Occipital lobe (tissue), 3 donors: ENCODE measurements around the gene MRPS24. TPM values are rescaled to one million over a fixed set of nuclear protein-coding genes. Genes with fewer than 3 reads are reported as not detected.
"Not testable (repeated sequence)": the region's sequence is repeated elsewhere in the genome, so short reads cannot be mapped to it uniquely, and the experiment has no call there.

Source experiments
- DNase-seq: peaks from one replicate; lab custom pipeline; 2025; lab: John Stamatoyannopoulos, UW
- small RNA-seq: library from RNA; depleted of rRNA; stranded (forward); fragments of <200 nt; gene quantifications from one replicate; pipeline ENCODE3, GENCODE V24; 2014
- total RNA-seq: library from RNA; depleted of rRNA; stranded (reverse); fragments of >200 nt; gene quantifications from one replicate; pipeline ENCODE4 v1.2.3, GENCODE V29; 2014

The MRPS24 gene
- total RNA-seq, 1 donor from 2014 or later, result 21.8 TPM

DNA sequence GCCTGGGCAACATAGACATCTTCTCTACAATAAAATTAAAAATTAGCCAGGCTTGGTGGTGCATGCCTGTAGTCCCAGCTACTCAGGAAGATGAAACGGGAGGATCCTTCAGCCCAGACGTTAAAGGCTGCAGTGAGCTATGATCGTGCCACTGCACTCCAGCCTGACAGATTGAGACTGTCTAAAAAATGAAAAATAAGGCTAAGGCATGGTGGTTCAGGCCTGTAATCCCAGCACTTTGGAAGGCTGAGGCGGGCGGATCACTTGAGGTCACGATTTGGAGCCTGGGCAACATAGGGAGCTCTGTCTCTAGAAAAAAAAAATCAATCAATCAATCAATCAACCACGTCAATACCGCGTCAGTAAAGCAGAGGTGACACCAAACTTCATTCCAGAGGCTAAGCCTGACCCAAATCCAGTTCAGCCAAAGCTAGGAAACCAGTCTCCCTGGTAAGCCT, 31.1 kb downstream of the MRPS24 start:
- DNase-seq, result no peak

DNA sequence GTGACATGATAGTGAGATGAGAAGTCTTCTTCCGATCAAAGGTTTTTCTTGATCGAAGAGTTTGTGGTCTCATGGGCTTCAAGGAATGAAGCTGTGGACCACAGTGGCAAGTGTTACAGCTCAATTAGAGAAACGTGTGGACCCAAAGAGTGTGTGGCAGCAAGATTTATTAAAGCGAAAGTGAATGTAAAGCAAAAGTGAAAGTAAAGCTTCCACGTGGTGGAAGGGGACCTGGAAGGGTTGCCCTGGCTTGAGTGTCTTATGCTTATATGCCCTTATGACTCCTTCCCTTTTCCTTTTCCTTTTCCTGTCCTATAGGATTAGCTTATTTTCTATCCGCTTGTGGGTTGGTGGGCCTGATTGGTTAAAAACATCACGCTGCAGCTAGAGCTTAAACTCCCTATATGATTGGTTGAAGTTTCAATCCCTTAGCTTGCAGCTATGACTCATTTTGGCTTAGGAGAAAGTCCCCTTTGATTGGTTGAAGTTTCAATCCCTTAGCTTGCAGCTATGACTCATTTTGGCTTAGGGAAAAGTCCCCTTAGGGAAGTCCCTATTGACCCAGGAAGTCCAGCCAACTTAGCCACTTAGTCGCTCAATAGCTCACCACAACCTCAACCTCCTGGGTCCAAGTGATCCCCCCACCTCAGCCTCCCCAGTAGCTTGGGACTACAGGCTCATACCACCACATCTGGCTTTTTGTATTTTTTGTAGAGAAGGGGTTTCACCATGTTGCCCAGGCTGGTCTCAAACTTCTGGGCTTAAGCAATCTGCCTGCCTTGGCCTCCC, 34.7 kb downstream of the MRPS24 start:
- DNase-seq, result no peak

DNA sequence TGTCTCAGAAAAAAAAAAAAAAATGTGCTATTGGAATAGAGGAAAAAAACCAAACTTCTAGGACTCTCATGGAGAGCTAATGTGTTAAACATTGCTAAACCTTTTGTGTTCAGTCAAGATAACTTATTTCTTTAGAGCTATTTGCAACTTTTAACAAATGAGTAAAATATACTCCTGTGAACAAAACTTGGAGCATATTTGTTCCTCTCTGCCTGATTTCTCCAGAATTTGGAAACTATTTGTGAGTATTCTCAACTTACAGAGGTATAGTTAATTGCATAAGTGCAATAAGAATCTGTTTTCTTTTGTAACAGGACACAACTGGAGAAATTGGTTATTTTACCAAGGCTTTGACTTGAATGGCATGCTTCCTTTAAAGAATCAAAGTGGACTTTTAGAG, 38.4 kb downstream of the MRPS24 start:
- DNase-seq, result not testable (repeated sequence)

DNA sequence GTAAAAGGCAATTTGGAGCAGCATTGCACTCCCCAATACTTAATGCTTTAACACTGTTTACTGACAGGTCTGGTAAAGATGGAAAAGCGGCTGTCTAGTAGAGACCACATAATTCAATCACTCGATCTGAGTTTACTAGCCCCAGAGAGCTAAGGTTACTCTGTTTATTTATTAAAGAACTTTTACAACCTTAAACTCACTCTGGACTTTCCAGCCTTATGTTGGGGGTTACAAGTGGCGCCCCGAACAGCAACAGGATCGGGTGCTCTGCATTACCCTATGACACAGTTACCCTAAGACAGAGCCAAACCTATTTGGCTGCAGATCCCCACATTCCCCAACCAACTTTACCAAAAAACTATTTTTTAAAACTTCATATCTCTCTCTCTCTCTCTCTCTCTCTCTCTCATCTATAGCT, 43.9 kb downstream of the MRPS24 start:
- DNase-seq, result no peak

DNA sequence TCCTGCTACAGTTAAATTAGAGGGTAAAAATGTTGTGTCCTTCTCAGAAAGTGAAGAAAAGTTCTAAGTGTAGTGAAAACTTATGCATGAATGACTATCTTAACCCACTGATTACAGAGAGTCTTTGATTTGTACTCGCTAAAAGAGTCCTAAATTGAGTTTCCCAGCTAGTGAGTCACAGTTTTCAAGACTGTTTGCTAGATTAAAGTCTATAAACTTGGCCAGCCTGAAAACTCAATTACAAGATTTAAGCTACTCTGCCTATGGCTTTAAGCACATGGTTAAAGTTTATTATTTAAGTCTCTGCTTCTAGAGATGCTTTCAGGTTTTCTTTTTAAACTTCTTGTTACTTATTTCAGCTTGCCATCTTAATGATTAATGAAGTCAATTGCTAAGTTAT, 44.4 kb downstream of the MRPS24 start:
- no peak for DNase-seq

DNA sequence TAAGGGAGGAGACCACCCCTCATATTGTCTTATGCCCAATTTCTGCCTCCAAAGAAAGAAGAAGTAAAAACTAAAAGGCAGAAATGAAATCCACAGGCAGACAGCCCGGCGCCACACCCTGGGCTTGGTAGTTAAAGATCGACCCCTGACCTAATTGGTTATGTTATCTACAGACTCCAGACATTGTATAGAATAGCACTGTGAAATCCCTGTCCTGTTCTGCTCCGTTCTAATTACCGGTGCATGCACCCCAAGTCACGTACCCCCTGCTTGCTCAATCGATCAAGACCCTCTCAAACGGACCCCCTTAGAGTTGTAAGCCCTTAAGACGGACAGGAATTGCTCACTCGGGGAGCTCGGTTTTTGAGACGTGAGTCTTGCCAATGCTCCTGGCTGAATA, 44.8 kb downstream of the MRPS24 start:
- not testable (repeated sequence) for DNase-seq

DNA sequence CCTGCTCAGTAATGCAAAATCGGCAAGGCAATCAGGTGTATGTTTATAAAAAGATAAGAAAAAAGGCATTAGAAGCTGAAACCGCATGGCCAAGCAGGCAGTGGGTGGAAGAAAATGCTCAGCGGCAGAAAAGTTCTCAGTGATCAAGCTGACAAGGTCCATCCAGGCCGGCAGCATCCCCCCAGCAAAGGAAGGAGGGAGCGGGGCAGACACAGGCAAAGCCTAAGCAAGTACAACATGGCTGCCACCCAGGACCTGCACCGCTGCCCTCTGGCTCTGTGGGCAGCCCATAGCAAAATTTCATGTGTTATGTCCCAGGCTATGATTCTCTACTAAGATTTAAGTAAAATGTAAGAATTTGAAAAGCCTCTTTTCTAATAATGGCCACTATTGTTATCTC, 45.4 kb downstream of the MRPS24 start:
- DNase-seq, result no peak

DNA sequence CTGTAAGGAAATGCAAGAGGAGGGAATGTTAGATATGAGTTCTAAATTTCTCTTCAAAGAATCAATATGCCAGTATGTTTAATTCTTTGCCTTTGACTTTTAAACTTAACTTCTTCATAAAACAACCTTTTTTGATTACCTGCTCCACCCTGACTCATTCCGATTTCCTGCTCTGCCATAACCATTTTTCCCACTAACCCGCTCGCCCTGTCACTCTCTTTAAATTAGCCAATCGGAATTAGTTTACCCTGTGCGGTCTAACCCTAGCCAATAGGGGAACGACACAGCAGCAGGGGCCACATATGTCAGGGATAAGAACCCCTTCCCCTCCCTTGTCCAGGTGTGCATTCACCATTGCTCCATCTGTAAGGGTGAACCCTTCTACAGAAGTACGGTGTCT, 45.9 kb downstream of the MRPS24 start:
- not testable (repeated sequence) for DNase-seq

Small RNAs within 50 kb of the gene (small RNA-seq; reads per million reads assigned to genes)
- 0.23 reads per million for gene MRPS24

Other genes with a start within 250 kb of the MRPS24 start
- 40.4 TPM for gene COA1, start 140.0 kb downstream of the MRPS24 start, total RNA-seq
- gene BLVRA, start 110.8 kb downstream of the MRPS24 start, total RNA-seq, result 21.7 TPM
- gene URGCP, start 37.1 kb upstream of the MRPS24 start, total RNA-seq, result 34.9 TPM
- 11.4 TPM for gene UBE2D4, start 56.9 kb upstream of the MRPS24 start, total RNA-seq
- not detected for gene SPDYE1, start 128.4 kb upstream of the MRPS24 start, total RNA-seq
- 52.3 TPM for gene DBNL, start 175.2 kb upstream of the MRPS24 start, total RNA-seq
- 5.9 TPM for gene PGAM2, start 196.1 kb upstream of the MRPS24 start, total RNA-seq
- gene POLM, start 213.0 kb upstream of the MRPS24 start, total RNA-seq, result 6.7 TPM
- gene AEBP1, start 234.8 kb upstream of the MRPS24 start, total RNA-seq, result 3.4 TPM